IMR-90 (cell line): Measurements from ENCODE around the gene PPP5C. TPM values are rescaled to one million over a fixed set of nuclear protein-coding genes. Genes with fewer than 3 reads are reported as not detected.

Experiments used
- ATAC-seq: fragments of 200-7000 bp; cut with Tn5 transposase; 2 replicates; pipeline ENCODE4 v1.9.1; 2020; ENCODE audit warnings: low read depth, mild to moderate bottlenecking, moderate library complexity
- BruUV-seq: library from RNA; stranded (reverse); fragments of 400-500 nt; replicated peaks from 2 replicates; lab custom pipeline; 2021; lab: Mats Ljungman, UMichigan
- CTCF ChIA-PET: fragments of 300-600 bp; formaldehyde crosslinking; extraction: SDS; loops from one replicate; lab custom pipeline; 2021; ENCODE audit warnings: antibody characterized with exemption; lab: Yijun Ruan, JAX
- POLR2A ChIA-PET: fragments of 300-600 bp; sonication (Branson Sonifier 250); formaldehyde crosslinking; loops from one replicate; lab custom pipeline; 2022; ENCODE audit warnings: antibody characterized with exemption; ENCODE audit not compliant: unreplicated experiment; lab: Charles Lee
- DNase-seq: peaks from one replicate; pipeline ENCODE4 v3.0.0; 2013
- H2AFZ ChIP-seq: replicated peaks from 2 replicates; pipeline ENCODE3; 2013; ENCODE audit warnings: low read length, mild to moderate bottlenecking; ENCODE audit not compliant: poor library complexity
- H2AK5ac ChIP-seq: 2 replicates; pipeline ENCODE4 v1.6.1; 2013; ENCODE audit warnings: low read depth, low read length, inconsistent platforms
- H2AK9ac ChIP-seq: replicated peaks from 2 replicates; pipeline ENCODE3; 2013; ENCODE audit warnings: mild to moderate bottlenecking, low read depth, low read length, moderate library complexity; ENCODE audit not compliant: poor library complexity
- H2BK120ac ChIP-seq: 2 replicates; pipeline ENCODE4 v1.6.1; 2013; ENCODE audit warnings: low read depth, low read length, inconsistent platforms
- H2BK15ac ChIP-seq: 3 replicates; pipeline ENCODE4 v1.6.1; 2013; ENCODE audit warnings: low read depth, low read length, inconsistent platforms
- H2BK20ac ChIP-seq: 2 replicates; pipeline ENCODE4 v1.6.1; 2013; ENCODE audit warnings: low read depth, mild to moderate bottlenecking, inconsistent platforms, low read length, moderate library complexity
- H2BK5ac ChIP-seq: 2 replicates; pipeline ENCODE4 v1.6.1; 2013; ENCODE audit warnings: mild to moderate bottlenecking, low read depth, low read length, inconsistent platforms; ENCODE audit not compliant: poor library complexity, severe bottlenecking
- H3K14ac ChIP-seq: replicated peaks from 2 replicates; pipeline ENCODE4 v1.6.1; 2013; ENCODE audit warnings: low read depth, low read length, inconsistent platforms
- H3K18ac ChIP-seq: 2 replicates; pipeline ENCODE4 v1.6.1; 2013; ENCODE audit warnings: low read depth, low read length, control low read depth
- H3K23ac ChIP-seq: 2 replicates; pipeline ENCODE4 v1.6.1; 2013; ENCODE audit warnings: low read depth, low read length, inconsistent platforms
- H3K27ac ChIP-seq: 2 replicates; pipeline ENCODE4 v1.5.1; 2013; ENCODE audit warnings: mild to moderate bottlenecking, control low read depth, low read length; ENCODE audit not compliant: insufficient read depth
- H3K27me3 ChIP-seq: 2 replicates; pipeline ENCODE4 v1.6.1; 2013; ENCODE audit warnings: low read length; ENCODE audit not compliant: control insufficient read depth, insufficient read depth
- H3K36me3 ChIP-seq: 2 replicates; pipeline ENCODE4 v1.6.1; 2013; ENCODE audit warnings: low read length, mixed read lengths; ENCODE audit not compliant: control insufficient read depth, insufficient read depth
- H3K4ac ChIP-seq: 2 replicates; pipeline ENCODE4 v1.6.1; 2013; ENCODE audit warnings: low read depth, low read length, inconsistent platforms
- H3K4me1 ChIP-seq: 2 replicates; pipeline ENCODE4 v1.6.1; 2013; ENCODE audit warnings: low read length, mixed read lengths; ENCODE audit not compliant: control insufficient read depth, insufficient read depth
- H3K4me2 ChIP-seq: 2 replicates; pipeline ENCODE4 v1.6.1; 2013; ENCODE audit warnings: low read depth, mild to moderate bottlenecking, control low read depth, low read length, moderate library complexity
- H3K4me3 ChIP-seq: 2 replicates; pipeline ENCODE4 v1.5.1; 2013; ENCODE audit warnings: low read depth, mild to moderate bottlenecking, control low read depth, low read length, moderate library complexity; ENCODE audit not compliant: insufficient read depth
- H3K56ac ChIP-seq: 2 replicates; pipeline ENCODE4 v1.6.1; 2013; ENCODE audit warnings: low read length, inconsistent platforms; ENCODE audit not compliant: insufficient read depth; ENCODE audit errors: extremely low read depth
- H3K79me1 ChIP-seq, 2 experiments: 2 replicates each; pipeline ENCODE4 v1.6.1; 2013; ENCODE audit warnings: low read length in 2 of 2, inconsistent platforms in 1 of 2, low read depth in 1 of 2
- H3K9ac ChIP-seq: 2 replicates; pipeline ENCODE4 v1.6.1; 2013; ENCODE audit warnings: low read depth, low read length, control low read depth
- H3K9me1 ChIP-seq: 2 replicates; pipeline ENCODE4 v1.6.1; 2013; ENCODE audit warnings: low read length, inconsistent platforms; ENCODE audit not compliant: insufficient read depth
- H3K9me3 ChIP-seq: 2 replicates; pipeline ENCODE4 v1.6.1; 2013; ENCODE audit warnings: low read length; ENCODE audit not compliant: control insufficient read depth, insufficient read depth
- H4K20me1 ChIP-seq: 2 replicates; pipeline ENCODE4 v1.6.1; 2013; ENCODE audit warnings: low read length, inconsistent platforms; ENCODE audit not compliant: insufficient read depth
- H4K5ac ChIP-seq: 2 replicates; pipeline ENCODE4 v1.6.1; 2013; ENCODE audit warnings: mild to moderate bottlenecking, low read depth, low read length, control low read depth
- H4K8ac ChIP-seq, 2 experiments: 2 replicates each; pipeline ENCODE4 v1.6.1; 2013; ENCODE audit warnings: low read depth in 2 of 2, low read length in 2 of 2, control low read depth in 1 of 2, inconsistent platforms in 1 of 2
- H4K91ac ChIP-seq: 2 replicates; pipeline ENCODE4 v1.6.1; 2013; ENCODE audit warnings: low read depth, low read length, inconsistent platforms; ENCODE audit not compliant: insufficient read depth
- CEBPB ChIP-seq: IDR thresholded peaks from 2 replicates; pipeline ENCODE4 v1.6.1; 2012; ENCODE audit warnings: low read depth, low read length, improper control_type of control experiment
- CHD1 ChIP-seq: IDR thresholded peaks from 2 replicates; pipeline ENCODE4 v1.6.1; 2012; ENCODE audit warnings: low read depth, low read length, improper control_type of control experiment
- MAFK ChIP-seq: IDR thresholded peaks from 2 replicates; pipeline ENCODE4 v1.6.1; 2012; ENCODE audit warnings: low read depth, low read length, improper control_type of control experiment
- MAZ ChIP-seq: IDR thresholded peaks from 2 replicates; pipeline ENCODE4 v1.6.1; 2012; ENCODE audit warnings: low read depth, mild to moderate bottlenecking, low read length, improper control_type of control experiment, moderate library complexity, borderline replicate concordance
- NFE2L2 ChIP-seq: fragments of 150-350 bp; IDR thresholded peaks from 2 replicates; pipeline ENCODE4 v1.6.1; 2016; ENCODE audit warnings: low read depth, mild to moderate bottlenecking, low read length
- RAD21 ChIP-seq: IDR thresholded peaks from 2 replicates; pipeline ENCODE4 v1.6.1; 2012; ENCODE audit warnings: low read length, improper control_type of control experiment
- RCOR1 ChIP-seq: IDR thresholded peaks from 2 replicates; pipeline ENCODE4 v1.6.1; 2012; ENCODE audit warnings: mild to moderate bottlenecking, low read length, improper control_type of control experiment; ENCODE audit not compliant: insufficient replicate concordance
- RFX5 ChIP-seq: IDR thresholded peaks from 2 replicates; pipeline ENCODE4 v1.8.0; 2012; ENCODE audit warnings: low read depth, mild to moderate bottlenecking, low read length, moderate library complexity
- WGBS, 2 experiments: methylation state at CpG; one replicate each; pipeline versions ENCODE4 v1.1.5 to v1.1.7; 2013; ENCODE audit warnings: missing lambda C conversion rate in 2 of 2; ENCODE audit not compliant: insufficient read length in 1 of 2; ENCODE audit errors: extremely low coverage in 2 of 2; 5-methylcytosine and 5-hydroxymethylcytosine counted together
- dilution Hi-C: fragments of 300-500 bp; cut with HindIII; formaldehyde crosslinking; loops from one replicate; pipeline ENCODE4 v1.14.3; 2018; ENCODE audit warnings: low sequenced_read_pairs; ENCODE audit not compliant: unreplicated experiment
- in situ Hi-C: fragments of 300-500 bp; cut with MboI; formaldehyde crosslinking; loops from 3 replicates; pipeline ENCODE4 v1.14.3; 2019; ENCODE audit warnings: low sequenced_read_pairs, inconsistent platforms, mixed read lengths
- intact Hi-C: fragments of 100-400 bp; cut with micrococcal nuclease; formaldehyde crosslinking; loops from 2 replicates; pipeline ENCODE4 v1.10.0; 2022
- polyA plus RNA-seq, 3 experiments: library from polyadenylated mRNA; depleted of rRNA; stranded (reverse); fragments of >200 nt; gene quantifications; 2 replicates each; pipeline ENCODE4 v1.2.3, GENCODE V29; 2012; ENCODE audit warnings: low replicate concordance in 1 of 3
- total RNA-seq: library from RNA; depleted of rRNA; stranded (reverse); fragments of >200 nt; gene quantifications from 2 replicates; pipeline ENCODE4 v1.2.3, GENCODE V29; 2012

The PPP5C gene
- total and polyA plus RNA-seq, 2 of the 4 experiments (the other 2 are of a cell fraction): 80.5 to 128 TPM

DNA sequence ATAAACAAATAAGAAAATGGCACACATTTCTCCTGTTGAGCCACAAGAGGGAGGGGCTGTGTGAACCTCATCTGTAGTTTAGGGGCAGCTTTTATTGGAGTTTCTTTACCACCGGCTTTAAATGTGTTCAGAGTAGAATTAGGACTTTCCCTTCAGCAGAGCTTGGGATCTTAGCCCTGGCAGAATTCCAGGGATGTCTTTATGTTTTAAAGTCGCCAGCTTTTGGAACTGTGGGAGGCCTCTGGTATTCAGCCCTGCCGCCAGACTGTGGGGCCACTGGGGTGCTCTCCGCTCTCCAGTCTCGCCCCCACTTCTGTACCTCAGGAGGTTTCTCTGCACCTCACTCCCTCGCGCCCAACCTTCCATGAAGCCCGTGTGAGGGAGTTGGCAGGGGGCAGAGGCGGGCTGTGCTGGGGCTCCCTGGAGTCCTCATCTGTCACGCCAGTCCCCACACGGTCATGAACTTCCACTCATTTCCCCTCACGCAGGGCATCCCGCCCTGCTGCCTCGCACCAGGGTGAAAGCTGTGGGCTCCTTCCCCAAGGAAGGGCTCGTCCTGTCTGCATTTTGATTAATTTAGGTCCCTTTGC, 35.0 kb downstream of the PPP5C start:
- POLR2A ChIA-PET: no interaction called here
- DNase-seq (no peak), ATAC-seq (no peak)
- intact Hi-C loops (no loop called here), in situ Hi-C loops (loop anchor here (10.0 kb wide), 1 partner anchor 97 kb away; no protein-coding TSS in a partner anchor), dilution Hi-C loops (no loop called here)
- H3K4me3 ChIP-seq: no peak overlapping the region
- no peak overlapping the region for H2BK20ac ChIP-seq
- no peak overlapping the region for H2AK9ac ChIP-seq
- H2BK120ac ChIP-seq: no peak overlapping the region
- H3K79me1 ChIP-seq: peaks cover 19 to 50% of the 10 kb centered on the region in 2 experiments
- H4K5ac ChIP-seq: no peak overlapping the region
- H3K36me3 ChIP-seq: peaks cover 23% of the 10 kb centered on the region
- H4K20me1 ChIP-seq: no peaks in the 10 kb centered on the region
- CTCF ChIA-PET: interaction anchor here (0.5 to 1.4 kb wide), 2 partner anchors 14 to 109 kb away, joined by 3 read pairs; no protein-coding TSS in a partner anchor
- H3K27me3 ChIP-seq: no peaks in the 10 kb centered on the region
- BruUV-seq: no TSS peak
- H4K8ac ChIP-seq: no peak overlapping the region
- no peak overlapping the region for H3K9ac ChIP-seq
- H3K4me1 ChIP-seq: no peaks in the 10 kb centered on the region; the same call in 1 of the 2 replicates
- no peak overlapping the region for H3K56ac ChIP-seq
- H3K9me3 ChIP-seq: no peaks in the 10 kb centered on the region
- H3K23ac ChIP-seq: no peak overlapping the region
- H3K4ac ChIP-seq: no peak overlapping the region
- H3K27ac ChIP-seq: no peak overlapping the region
- H3K14ac ChIP-seq: no peak overlapping the region
- H3K9me1 ChIP-seq: peaks cover 4% of the 10 kb centered on the region
- H2AFZ ChIP-seq: no peak overlapping the region
- H4K91ac ChIP-seq: no peak overlapping the region
- no peak overlapping the region for H2AK5ac ChIP-seq
- whole genome bisulfite sequencing, 2 experiments: 76% methylated on average over 10 of the region's 15 CpGs; no CpG with 5 or more reads in 1 of the 2 experiments
- no peak overlapping the region for H3K4me2 ChIP-seq
- H2BK15ac ChIP-seq: no peak overlapping the region
- H3K18ac ChIP-seq: no peak overlapping the region
- no peak overlapping the region for H2BK5ac ChIP-seq
- TF ChIP-seq MAZ (no peak), CEBPB (no peak), RAD21 (no peak), RCOR1 (no peak), NFE2L2 (no peak), MAFK (no peak), RFX5 (no peak), CHD1 (no peak)
